Thyroid gland (tissue), 4 donors: ENCODE data around the gene GNB5.

Experiments
- CTCF ChIP-seq, 6 experiments: fragments of 200-600 bp in 3 of 6; fragments of 450-650 bp in 3 of 6; sonication (generic) in 3 of 6; IDR thresholded peaks; one replicate each; pipeline ENCODE4 v1.5.1; 2016 to 2019; ENCODE audit warnings: antibody characterized with exemption in 6 of 6, mild to moderate bottlenecking in 2 of 6, inconsistent platforms in 1 of 6, moderate library complexity in 1 of 6
- POLR2A ChIP-seq, 2 donors: fragments of 450-650 bp; IDR thresholded peaks; one replicate each; pipeline ENCODE4 v1.6.1; 2017; ENCODE audit warnings: antibody characterized with exemption in 2 of 2, mild to moderate bottlenecking in 2 of 2, moderate library complexity in 1 of 2

- TF ChIP-seq POLR2A (IDR thresholded peaks at IDR 0.05) (no peak), CTCF (IDR thresholded peaks at IDR 0.05) (no peak)
These were observed 73.6 kb downstream of the GNB5 start for GRCh38 chr15:52117549-52117948.
